C4-2B (cell line): ENCODE measurements around the gene PBX1.

Source experiments
- H3K27ac ChIP-seq: fragments of 450-650 bp; 2 replicates; pipeline ENCODE4 v1.5.1; 2017
- ZFX ChIP-seq: fragments of 450-650 bp; IDR thresholded peaks from 2 replicates; pipeline ENCODE4 v1.6.1; 2017
- TF ChIP-seq, protein P1 (sequence below): fragments of 450-650 bp; conservative IDR thresholded peaks from 2 replicates; pipeline ENCODE4 v1.5.1; 2017; ENCODE audit warnings: mild to moderate bottlenecking

PBX1 gene

DNA sequence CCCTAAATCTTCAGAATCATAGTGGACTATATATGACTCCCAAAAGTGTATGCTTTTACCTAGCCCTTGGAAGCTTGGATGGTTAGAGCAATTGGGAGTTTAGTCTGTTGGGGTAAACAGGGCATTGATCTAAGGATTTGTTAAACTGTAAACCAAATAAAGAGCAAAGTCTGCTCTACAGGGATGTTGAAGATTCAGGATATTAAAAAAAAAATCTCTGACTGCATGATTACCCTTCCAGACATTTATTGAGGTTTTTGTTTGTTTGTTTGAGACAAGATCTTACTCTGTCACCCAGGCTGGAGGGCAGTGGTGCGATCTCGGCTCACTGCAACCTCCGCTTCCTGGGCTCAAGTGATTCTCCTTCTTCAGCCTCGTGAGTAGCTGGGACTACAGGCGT lies 31.6 kb downstream of the PBX1 start:
- H3K27ac ChIP-seq, result no peak overlapping the region
- no peak for TF ChIP-seq ZFX
- TF ChIP-seq, protein P1, sequence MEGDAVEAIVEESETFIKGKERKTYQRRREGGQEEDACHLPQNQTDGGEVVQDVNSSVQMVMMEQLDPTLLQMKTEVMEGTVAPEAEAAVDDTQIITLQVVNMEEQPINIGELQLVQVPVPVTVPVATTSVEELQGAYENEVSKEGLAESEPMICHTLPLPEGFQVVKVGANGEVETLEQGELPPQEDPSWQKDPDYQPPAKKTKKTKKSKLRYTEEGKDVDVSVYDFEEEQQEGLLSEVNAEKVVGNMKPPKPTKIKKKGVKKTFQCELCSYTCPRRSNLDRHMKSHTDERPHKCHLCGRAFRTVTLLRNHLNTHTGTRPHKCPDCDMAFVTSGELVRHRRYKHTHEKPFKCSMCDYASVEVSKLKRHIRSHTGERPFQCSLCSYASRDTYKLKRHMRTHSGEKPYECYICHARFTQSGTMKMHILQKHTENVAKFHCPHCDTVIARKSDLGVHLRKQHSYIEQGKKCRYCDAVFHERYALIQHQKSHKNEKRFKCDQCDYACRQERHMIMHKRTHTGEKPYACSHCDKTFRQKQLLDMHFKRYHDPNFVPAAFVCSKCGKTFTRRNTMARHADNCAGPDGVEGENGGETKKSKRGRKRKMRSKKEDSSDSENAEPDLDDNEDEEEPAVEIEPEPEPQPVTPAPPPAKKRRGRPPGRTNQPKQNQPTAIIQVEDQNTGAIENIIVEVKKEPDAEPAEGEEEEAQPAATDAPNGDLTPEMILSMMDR, result no peak

DNA sequence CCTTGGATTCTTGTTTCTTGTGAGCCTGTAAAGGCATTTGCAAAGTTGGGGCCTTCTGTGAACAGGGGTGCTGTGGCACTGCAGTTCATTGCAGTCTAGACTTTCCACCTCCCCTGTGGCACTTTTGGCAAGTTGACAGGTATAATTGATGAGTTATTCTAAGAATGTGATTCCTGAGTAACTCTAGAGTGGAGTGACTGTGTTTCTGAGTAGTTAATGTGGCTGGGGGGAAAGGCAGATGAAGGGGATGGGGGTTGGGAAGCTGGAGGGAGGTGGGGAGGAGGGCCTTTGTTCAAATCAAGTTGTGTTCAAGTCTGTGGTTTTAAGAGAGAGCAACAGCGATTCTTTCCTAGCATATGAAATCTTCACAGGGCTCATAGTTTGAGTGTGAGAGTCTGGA lies 32.9 kb downstream of the PBX1 start:
- no peak overlapping the region for H3K27ac ChIP-seq
- TF ChIP-seq, protein P1, result no peak
- no peak for TF ChIP-seq ZFX

DNA sequence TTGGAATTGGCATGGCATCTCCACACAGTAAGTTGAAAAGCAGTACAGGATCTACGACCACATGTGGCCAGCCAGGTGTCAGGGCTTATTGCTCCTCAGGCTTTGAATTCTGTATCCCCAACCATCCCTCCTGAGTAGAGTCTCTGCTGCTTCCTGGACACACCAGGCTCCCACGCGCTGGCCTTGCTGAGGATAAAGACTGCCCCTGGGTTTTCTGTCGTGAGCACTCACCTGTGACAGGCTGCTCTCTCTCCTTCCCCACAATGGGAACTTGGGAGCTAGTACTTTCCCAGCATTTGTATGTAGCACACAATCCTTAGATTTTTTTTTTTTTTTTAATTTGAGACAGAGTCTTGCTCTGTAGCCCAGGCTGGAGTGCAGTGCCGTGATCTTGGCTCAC lies 33.6 kb downstream of the PBX1 start:
- no peak for TF ChIP-seq ZFX
- TF ChIP-seq, protein P1, result no peak
- H3K27ac ChIP-seq, result no peak overlapping the region

DNA sequence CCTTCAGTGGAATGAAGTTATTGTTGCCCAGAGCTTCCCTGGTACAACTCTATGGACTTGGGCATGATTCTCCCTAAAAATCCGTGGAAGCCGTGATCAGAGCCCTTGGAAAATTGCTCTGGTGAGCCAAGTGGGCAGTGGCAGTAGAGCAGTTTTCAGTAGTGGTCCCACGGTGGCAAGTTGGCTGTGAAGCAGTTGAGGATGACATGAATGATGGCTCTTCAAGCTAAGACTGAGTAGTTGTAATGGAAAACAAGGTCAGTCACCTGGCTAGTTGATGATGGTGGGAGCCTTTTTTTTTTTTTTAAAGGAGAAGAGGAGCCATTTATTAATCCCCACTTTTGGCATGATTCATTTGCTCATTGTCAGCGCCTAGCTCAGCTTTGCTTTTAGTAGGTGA lies 36.2 kb downstream of the PBX1 start:
- no peak overlapping the region for H3K27ac ChIP-seq
- TF ChIP-seq ZFX, result no peak
- TF ChIP-seq, protein P1, result no peak

DNA sequence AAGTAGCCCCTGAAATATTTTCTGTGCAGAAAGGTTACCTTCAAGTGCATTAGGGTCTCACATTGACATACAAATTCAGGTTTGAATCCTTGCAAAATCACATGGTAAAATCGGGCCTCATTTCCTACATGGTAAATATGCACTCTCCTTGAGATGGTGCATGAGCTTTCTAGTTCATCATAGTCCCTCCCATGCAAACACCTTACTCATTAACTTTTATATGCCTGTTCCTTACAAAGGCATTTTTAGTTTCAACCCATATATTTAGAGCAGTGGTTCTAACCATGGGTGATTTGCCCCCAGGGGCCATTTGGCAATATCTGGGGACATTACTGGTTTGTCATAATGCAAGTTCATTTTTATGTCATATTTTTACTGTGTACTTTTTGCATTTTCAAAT lies 37.2 kb downstream of the PBX1 start:
- H3K27ac ChIP-seq, result no peak overlapping the region
- TF ChIP-seq ZFX, result no peak
- TF ChIP-seq, protein P1, result no peak

DNA sequence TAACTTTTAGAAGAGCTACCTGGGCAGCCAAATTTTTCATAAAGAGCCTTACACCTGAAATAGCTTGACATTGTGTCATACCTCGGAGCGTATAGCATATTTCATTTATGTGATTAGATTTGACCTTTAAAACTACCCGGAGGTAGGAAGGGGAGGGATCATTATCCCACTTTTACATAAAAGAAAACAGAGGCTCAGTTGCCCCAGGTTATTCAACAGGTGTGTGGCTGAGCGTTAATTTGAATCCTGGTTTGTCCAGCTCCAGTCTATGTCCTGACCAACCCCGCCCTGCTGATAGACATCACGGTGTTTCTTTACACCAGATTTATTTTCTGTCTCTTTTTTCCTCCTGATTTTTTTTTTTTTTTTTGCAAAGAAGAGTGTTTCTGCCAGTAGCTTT lies 39.7 kb downstream of the PBX1 start:
- H3K27ac ChIP-seq, result no peak overlapping the region
- TF ChIP-seq, protein P1, result no peak
- no peak for TF ChIP-seq ZFX

DNA sequence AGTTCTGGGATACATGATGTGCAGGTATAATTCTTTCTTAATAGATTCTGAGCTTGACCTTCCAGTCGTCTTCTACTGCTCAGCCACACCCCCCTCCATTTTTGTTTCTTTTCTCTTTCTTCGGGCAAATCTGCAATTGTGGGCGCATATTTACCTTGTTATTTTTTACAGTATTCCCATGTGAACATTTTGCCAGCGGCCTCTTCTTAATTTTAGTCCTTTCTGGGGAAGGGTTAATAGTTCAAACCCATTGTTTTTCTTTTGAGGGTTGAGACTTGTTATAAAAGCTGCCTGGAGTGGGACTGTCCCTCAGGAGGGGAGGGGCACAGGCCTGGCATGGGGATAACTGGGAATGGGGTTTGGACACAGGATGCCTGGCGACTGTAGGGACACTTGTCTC lies 40.3 kb downstream of the PBX1 start:
- no peak overlapping the region for H3K27ac ChIP-seq
- TF ChIP-seq ZFX, result no peak
- TF ChIP-seq, protein P1, result no peak
